DLD1 (cell line): ENCODE measurements around the gene PXYLP1.
"Not testable (repeated sequence)": the region's sequence is repeated elsewhere in the genome, so short reads cannot be mapped to it uniquely, and the experiment has no call there.

Source experiments
- in situ Hi-C: cut with HindIII; loops from 2 replicates; pipeline ENCODE4 v1.10.0; 2017; ENCODE audit warnings: low sequenced_read_pairs

Gene PXYLP1

GRCh38 chr3:141289228-141289772 lies 57.7 kb downstream of the PXYLP1 start:
- in situ Hi-C loops: loop anchor here (10.0 kb wide), 1 partner anchor 54 kb away; the partner anchor contains the start of gene PXYLP1

DNA sequence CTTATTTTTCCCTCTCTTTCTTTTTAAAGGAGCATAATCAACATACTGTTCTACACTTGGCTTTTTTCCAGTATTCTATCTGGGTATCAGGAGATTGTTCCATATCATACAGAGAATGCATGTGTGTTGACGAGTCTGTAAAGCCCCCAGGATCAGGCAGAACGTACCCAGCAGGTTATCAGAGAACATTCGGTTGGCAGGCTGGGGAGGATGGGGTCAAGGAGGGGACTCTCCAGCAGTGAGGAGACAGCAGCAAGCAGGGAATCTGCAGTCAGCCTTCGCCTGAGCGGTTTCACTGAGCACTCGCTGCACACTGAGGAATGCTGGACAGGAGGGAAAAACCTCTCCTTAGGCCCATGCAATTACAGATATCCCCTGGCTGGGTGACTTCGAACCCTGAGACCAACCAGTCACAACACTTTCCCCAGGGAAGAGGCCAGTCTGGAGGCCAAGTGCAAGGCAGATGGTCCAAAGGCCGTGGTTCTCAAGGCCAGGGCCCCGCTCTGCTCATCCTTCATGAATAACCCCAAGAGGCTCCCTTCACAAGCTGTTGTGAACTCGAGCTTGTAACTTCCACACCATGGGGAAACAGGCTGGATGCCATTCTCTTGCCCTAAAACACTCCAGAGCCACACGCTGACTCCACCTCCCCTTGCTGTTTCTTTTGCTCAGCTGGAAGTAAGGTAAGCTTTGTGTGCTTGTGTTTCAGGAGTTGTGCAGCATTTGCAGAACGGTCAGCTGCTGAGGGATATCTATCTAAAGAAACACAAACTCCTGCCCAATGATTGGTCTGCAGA lies 60.1 kb downstream of the PXYLP1 start:
- in situ Hi-C loops: no loop called here

DNA sequence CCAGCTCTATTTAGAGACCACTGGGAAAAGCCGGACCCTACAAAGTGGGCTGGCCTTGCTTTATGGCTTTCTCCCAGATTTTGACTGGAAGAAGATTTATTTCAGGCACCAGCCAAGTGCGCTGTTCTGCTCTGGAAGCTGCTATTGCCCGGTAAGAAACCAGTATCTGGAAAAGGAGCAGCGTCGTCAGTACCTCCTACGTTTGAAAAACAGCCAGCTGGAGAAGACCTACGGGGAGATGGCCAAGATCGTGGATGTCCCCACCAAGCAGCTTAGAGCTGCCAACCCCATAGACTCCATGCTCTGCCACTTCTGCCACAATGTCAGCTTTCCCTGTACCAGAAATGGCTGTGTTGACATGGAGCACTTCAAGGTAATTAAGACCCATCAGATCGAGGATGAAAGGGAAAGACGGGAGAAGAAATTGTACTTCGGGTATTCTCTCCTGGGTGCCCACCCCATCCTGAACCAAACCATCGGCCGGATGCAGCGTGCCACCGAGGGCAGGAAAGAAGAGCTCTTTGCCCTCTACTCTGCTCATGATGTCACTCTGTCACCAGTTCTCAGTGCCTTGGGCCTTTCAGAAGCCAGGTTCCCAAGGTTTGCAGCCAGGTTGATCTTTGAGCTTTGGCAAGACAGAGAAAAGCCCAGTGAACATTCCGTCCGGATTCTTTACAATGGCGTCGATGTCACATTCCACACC lies 60.9 kb downstream of the PXYLP1 start:
- in situ Hi-C loops: no loop called here

- in situ Hi-C loops: no loop called here
These were observed 62.7 kb downstream of the PXYLP1 start for GRCh38 chr3:141294301-141294700.

DNA sequence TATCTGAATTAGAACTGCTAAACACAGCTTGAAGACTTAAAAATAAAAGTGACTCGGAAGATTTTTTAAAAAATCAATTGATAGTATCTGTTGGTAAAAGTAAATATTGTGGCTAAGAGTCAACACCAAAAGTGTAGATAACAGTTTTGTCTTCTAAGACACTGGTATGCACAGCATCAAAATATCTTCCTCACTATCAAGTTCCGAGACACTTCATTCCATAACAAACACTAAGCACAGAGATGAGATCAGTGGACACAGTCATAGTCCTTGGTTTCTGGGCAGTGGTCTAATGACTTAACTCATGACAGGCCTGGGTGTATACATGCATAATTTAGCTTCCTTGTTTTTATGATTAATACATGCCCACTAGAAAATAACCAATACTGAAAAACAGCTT lies 63.2 kb downstream of the PXYLP1 start:
- in situ Hi-C loops: no loop called here

GRCh38 chr3:141300426-141300825 lies 68.8 kb downstream of the PXYLP1 start:
- in situ Hi-C loops: not testable (repeated sequence)

DNA sequence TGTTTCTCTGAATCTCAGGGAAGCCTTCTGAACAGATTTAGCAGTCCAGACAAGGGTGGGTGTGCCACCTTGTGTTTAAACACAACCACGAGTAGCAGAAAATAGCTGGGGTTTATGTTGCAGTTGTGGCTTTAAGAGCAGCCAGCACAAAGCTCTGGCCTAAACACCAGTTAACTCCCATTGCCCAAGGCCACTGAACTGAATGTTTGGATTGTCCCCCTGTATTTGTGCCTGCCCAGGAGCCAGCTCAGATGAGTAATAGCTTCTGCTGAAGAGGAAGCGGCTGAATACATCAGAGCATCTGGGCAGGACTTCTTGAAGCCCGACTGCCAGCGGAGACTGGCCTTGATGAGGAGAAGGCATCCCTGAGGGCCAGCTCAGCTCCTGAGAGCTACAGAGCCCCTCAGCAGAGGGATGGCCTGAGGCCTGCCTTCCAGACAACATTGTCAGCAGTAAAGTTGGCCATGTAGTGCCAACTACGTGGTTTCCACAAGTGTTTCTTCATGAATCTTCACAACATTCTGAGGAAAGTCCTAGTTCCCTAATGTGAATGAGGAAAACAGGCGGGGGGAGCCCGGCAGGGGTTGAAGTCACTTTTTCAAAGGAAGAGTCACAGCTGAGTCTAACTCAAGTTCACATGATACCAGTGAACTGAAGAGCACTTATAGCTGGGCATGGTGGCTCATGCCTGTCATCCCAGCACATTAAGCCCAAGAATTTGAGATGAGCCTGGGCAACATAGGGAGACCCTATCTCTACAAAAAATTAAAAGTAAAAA lies 70.9 kb downstream of the PXYLP1 start:
- in situ Hi-C loops: no loop called here

DNA sequence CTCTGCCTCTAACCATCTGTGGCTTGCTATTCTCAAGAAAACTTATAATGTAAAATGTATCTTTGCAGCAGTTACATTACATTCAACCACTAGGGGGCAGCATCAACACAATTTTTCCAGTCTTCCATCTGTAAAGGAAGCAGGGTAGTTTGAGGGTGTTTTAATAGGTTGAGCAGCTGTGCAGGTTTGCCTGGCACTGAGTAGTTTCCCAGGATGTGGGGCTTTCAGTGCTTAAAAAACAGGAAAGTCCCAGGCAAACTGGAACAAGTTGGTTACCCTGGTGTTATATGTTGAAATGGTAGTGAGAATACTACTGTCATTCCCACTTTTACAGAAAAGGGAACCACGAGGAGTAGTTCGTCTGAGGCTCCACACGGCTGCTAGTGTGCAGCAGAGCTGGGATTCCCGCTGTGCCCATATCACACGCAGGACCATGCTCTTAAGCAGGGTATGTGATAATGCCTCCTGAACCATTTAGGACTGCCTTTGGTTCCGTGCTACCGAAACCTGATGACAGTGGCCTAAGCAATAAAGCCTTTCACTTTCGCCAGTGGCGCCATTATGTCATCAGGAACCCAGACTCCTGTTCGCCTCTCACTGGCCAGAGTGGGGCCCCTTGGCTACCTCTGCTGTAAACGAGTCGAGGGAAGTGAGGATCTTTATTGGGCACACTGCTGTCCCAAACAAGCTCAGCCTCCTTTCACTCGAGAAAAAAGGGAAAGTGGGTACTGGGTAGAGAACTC lies 72.0 kb downstream of the PXYLP1 start:
- in situ Hi-C loops: no loop called here

- in situ Hi-C loops: no loop called here
These were observed 73.8 kb downstream of the PXYLP1 start for GRCh38 chr3:141305436-141305835.

DNA sequence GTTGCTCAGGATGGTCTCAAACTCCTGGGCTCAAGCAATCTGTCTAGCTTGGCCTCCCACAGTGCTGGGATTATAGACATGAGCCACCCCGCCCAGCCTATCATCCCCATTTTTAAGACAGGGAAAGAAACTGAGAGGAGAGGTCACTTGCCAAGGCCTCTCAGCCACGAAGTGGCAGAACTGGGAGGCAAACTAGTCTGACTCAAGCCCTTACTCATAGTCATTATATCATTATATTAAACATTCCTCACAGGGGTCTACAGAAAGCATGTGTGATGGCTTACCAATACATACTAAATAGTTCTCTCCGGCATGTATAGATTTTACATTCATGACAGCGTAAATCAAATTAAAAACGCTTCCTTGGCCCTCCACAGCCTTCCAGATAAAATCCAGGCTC lies 74.7 kb downstream of the PXYLP1 start:
- in situ Hi-C loops: no loop called here

GRCh38 chr3:141306922-141307321 lies 75.3 kb downstream of the PXYLP1 start:
- in situ Hi-C loops: no loop called here

DNA sequence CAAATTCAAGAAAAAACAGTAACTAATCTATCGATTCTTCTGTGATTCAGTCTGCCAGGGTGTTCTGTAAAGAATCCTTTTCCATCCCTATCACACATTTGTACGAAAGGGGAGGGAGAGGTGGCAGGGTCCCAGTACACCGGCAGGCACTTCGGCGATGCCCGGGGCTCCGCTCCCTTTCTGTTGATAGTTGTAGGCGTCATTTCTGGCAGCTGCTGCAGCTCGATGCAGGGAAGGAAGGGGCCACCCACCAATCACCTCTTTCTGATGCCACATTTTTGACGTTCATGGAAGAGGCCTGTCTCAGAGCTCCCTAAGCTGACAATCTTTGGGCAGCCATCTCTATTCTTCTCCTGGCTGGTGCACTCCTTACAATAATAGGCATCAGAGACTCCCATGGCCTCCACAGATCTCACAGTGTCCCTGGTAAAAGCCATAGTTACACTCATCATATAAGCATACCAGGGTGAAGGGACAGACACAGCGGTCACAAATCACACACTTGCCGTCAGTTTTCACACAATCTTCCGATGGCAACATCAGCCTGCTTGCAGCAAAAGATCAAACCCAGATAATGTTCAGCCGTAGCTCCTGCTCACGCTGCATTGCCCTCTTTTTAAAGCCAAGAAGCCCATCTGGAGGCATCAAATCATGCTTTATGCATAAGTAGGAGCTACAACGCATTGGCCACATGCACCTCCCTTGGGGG lies 75.9 kb downstream of the PXYLP1 start:
- in situ Hi-C loops: no loop called here

GRCh38 chr3:141308588-141309218 lies 77.1 kb downstream of the PXYLP1 start:
- in situ Hi-C loops: no loop called here

DNA sequence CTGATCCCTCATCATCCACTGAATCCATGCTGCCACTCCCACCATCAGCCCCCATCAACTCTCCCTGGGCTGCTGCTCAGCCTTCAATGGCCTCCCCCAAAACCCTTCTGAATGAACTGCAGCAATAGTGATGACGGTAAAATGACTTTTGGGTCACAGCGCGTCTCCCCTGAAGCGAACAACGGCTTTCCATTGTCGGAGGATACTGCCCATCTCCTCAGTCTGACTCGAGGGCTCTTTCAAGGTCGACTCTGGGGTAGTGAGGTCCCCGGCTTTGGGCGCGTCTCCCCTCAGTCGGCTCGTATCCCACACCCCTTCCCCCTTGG lies 79.5 kb downstream of the PXYLP1 start:
- in situ Hi-C loops: no loop called here

DNA sequence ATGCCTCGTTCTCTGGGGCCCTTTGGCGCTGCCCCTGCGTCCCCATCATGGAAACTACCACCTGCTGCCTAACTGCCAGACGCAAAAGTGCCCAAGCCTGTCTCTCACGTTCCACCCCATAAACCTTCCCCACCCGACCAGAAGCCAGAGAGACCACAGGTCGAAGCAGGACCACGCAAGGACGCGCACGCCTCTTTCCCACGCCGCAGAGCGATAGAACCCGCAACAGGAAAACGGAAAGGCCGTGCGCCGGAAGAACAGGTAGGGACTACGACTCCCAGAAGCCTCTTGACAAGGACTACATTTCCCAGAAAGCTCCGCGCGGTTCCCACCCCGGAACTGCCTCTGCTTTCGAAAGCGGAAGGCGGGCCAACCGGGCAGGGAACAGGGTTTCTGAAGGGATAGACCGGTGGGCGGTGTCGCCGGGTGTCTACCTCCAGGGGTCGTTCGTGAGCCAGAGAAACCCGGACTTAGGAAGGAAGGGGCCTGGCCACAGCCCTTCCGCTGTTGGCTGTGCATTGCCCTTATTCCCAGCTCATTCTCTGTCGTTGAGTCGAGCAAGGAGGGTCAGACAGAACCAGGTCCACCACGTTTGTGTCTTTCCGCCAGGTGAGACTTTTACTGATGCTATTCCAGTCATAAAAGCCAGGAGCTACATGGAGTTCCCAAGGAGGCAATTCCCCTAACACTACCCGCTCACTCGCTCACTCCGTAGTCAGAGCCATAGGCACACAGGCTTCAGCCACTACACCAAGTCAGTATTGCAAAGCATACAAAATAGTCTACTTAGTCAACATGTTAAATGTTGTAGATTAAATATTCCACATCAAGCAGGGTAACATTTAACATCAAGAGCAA lies 80.1 kb downstream of the PXYLP1 start:
- in situ Hi-C loops: no loop called here

- in situ Hi-C loops: no loop called here
These were observed 80.9 kb downstream of the PXYLP1 start for GRCh38 chr3:141312354-141313092.

DNA sequence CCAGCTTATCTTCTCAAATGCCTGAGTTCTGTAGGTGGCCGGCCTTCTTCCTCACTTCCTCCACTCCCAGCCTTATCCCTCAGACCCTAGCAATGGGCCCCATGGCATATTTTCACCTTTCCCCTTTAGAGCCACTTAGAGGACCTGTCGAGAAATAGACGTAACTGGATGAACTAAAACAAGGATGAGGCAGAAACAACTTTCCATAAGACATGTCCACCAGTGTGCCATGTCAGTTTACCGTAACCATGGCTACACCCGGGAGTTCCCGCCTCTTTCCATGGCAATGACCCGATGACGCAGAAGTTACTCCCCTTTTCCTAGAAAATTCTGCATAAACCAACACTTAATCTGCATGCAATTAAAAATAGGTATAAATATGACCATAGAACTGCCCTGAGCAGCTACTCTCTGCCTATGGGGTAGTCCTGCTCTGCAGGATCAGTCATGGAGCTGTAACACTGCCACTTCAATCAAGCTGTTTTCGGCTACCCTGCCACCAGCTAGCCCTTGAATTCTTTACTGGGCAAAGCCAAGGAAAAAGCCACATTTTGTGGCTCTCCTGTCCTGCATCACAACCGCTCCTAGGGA lies 81.6 kb downstream of the PXYLP1 start:
- in situ Hi-C loops: no loop called here

DNA sequence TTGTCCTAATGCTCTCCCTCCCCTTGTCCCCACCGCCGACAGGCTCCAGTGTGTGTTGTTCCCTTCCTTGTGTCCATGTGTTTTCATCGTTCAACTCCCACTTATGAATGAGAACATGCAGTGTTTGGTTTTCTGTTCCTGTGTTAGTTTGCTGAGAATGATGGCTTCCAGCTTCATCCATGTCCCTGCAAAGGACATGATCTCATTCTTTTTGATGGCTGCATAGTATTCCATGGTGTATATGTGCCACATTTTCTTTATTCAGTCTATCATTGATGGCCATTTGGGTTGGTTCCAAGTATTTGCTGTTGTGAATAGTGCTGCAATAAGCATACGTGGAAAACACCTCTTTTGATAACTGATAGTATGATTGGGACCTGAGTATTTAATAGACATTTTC lies 82.8 kb downstream of the PXYLP1 start:
- in situ Hi-C loops: not testable (repeated sequence)
